ENCODE data around the gene ZNF436. TPM values are rescaled to one million over a fixed set of nuclear protein-coding genes. Genes with fewer than 3 reads are reported as not detected.
A peak's percentile ranks its signal among the peaks of the same experiment; 100 is the strongest.

Gene ZNF436
- total and polyA plus RNA-seq, 2 of the 13 experiments (the other 11 are each of a cell fraction or from before 2014, with no cell fraction given), result 4.3 to 9.9 TPM

DNA sequence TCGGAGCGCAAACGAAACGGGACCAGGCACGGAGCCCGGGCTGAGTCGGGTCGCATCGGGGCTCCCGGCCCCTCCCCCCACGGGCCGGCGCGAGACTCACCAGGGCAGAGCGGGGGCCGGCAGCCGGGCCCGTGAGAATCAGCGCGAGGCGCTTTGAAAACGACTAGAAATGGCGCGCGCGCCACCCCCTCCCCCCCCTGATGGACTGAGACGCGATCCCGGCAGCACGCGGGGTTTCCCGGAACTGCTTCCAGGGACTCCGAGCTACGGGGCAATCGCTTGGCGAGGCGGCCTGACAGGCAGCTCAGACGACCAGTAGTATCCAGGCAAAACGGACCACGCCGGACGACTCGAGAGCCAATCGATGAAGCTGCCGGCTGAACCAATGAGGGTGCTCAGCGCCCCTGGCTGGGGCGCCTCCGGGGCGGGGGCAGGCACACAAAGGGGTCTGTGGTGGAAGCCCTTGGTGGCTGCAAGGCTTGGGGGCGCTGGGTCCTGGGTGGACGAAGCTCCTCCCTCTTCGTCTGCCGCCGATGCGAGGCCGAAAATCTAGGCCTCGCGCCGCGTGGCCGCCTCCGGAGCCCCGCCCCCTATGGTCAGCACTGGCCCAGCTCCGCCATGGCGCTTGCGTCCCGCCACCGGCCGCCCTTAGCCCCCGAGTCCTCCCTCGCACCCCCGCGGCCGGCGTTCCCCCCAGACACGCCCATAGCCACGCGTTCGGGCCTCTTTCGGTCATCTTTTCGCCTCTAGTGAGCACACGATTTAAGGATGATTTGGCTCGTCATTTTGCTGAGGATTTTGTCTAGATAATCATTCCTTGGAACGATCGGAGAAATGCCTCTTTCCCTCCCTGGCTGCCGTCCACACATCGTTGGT is 25.3 kb downstream of the ZNF436 start, which contains the start of gene HNRNPR (continued):
- TF ChIP-seq, protein P1, sequence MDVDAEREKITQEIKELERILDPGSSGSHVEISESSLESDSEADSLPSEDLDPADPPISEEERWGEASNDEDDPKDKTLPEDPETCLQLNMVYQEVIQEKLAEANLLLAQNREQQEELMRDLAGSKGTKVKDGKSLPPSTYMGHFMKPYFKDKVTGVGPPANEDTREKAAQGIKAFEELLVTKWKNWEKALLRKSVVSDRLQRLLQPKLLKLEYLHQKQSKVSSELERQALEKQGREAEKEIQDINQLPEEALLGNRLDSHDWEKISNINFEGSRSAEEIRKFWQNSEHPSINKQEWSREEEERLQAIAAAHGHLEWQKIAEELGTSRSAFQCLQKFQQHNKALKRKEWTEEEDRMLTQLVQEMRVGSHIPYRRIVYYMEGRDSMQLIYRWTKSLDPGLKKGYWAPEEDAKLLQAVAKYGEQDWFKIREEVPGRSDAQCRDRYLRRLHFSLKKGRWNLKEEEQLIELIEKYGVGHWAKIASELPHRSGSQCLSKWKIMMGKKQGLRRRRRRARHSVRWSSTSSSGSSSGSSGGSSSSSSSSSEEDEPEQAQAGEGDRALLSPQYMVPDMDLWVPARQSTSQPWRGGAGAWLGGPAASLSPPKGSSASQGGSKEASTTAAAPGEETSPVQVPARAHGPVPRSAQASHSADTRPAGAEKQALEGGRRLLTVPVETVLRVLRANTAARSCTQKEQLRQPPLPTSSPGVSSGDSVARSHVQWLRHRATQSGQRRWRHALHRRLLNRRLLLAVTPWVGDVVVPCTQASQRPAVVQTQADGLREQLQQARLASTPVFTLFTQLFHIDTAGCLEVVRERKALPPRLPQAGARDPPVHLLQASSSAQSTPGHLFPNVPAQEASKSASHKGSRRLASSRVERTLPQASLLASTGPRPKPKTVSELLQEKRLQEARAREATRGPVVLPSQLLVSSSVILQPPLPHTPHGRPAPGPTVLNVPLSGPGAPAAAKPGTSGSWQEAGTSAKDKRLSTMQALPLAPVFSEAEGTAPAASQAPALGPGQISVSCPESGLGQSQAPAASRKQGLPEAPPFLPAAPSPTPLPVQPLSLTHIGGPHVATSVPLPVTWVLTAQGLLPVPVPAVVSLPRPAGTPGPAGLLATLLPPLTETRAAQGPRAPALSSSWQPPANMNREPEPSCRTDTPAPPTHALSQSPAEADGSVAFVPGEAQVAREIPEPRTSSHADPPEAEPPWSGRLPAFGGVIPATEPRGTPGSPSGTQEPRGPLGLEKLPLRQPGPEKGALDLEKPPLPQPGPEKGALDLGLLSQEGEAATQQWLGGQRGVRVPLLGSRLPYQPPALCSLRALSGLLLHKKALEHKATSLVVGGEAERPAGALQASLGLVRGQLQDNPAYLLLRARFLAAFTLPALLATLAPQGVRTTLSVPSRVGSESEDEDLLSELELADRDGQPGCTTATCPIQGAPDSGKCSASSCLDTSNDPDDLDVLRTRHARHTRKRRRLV (CRISPR knock-in tag; IDR thresholded peaks at IDR 0.05), result 0 out of 2 replicates have a peak, but pooled peaks have one; percentile 56
- TF ChIP-seq ZMYM2 (CRISPR knock-in tag; IDR thresholded peaks at IDR 0.05), result no peak
- TF ChIP-seq, protein P2, sequence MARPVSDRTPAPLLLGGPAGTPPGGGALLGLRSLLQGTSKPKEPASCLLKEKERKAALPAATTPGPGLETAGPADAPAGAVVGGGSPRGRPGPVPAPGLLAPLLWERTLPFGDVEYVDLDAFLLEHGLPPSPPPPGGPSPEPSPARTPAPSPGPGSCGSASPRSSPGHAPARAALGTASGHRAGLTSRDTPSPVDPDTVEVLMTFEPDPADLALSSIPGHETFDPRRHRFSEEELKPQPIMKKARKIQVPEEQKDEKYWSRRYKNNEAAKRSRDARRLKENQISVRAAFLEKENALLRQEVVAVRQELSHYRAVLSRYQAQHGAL (CRISPR knock-in tag; IDR thresholded peaks at IDR 0.05; ENCODE audit: not compliant biosample characterization), result no peak
- TF ChIP-seq NPAS2 (CRISPR knock-in tag; IDR thresholded peaks at IDR 0.05; ENCODE audit: borderline replicate concordance), result no peak
- no peak for TF ChIP-seq ZNF431 (CRISPR knock-in tag; IDR thresholded peaks at IDR 0.05; ENCODE audit: borderline replicate concordance, low read depth)
- peak; percentile 63 for TF ChIP-seq POGZ (CRISPR knock-in tag; IDR thresholded peaks at IDR 0.05)
- TF ChIP-seq, protein P3, sequence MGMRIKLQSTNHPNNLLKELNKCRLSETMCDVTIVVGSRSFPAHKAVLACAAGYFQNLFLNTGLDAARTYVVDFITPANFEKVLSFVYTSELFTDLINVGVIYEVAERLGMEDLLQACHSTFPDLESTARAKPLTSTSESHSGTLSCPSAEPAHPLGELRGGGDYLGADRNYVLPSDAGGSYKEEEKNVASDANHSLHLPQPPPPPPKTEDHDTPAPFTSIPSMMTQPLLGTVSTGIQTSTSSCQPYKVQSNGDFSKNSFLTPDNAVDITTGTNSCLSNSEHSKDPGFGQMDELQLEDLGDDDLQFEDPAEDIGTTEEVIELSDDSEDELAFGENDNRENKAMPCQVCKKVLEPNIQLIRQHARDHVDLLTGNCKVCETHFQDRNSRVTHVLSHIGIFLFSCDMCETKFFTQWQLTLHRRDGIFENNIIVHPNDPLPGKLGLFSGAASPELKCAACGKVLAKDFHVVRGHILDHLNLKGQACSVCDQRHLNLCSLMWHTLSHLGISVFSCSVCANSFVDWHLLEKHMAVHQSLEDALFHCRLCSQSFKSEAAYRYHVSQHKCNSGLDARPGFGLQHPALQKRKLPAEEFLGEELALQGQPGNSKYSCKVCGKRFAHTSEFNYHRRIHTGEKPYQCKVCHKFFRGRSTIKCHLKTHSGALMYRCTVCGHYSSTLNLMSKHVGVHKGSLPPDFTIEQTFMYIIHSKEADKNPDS (CRISPR knock-in tag; IDR thresholded peaks at IDR 0.05), result 0 out of 2 replicates have a peak, but pooled peaks have one; percentile 25
- peak; percentile 73 for TF ChIP-seq SNAPC2 (CRISPR knock-in tag; IDR thresholded peaks at IDR 0.05)
- no peak for TF ChIP-seq RORA (CRISPR knock-in tag; IDR thresholded peaks at IDR 0.05)
- TF ChIP-seq ELF1 (CRISPR knock-in tag; IDR thresholded peaks at IDR 0.05), result peak; percentile 85
- TF ChIP-seq, protein P4, sequence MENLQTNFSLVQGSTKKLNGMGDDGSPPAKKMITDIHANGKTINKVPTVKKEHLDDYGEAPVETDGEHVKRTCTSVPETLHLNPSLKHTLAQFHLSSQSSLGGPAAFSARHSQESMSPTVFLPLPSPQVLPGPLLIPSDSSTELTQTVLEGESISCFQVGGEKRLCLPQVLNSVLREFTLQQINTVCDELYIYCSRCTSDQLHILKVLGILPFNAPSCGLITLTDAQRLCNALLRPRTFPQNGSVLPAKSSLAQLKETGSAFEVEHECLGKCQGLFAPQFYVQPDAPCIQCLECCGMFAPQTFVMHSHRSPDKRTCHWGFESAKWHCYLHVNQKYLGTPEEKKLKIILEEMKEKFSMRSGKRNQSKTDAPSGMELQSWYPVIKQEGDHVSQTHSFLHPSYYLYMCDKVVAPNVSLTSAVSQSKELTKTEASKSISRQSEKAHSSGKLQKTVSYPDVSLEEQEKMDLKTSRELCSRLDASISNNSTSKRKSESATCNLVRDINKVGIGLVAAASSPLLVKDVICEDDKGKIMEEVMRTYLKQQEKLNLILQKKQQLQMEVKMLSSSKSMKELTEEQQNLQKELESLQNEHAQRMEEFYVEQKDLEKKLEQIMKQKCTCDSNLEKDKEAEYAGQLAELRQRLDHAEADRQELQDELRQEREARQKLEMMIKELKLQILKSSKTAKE (CRISPR knock-in tag; IDR thresholded peaks at IDR 0.05; ENCODE audit: borderline replicate concordance), result no peak
- TF ChIP-seq, protein P5, sequence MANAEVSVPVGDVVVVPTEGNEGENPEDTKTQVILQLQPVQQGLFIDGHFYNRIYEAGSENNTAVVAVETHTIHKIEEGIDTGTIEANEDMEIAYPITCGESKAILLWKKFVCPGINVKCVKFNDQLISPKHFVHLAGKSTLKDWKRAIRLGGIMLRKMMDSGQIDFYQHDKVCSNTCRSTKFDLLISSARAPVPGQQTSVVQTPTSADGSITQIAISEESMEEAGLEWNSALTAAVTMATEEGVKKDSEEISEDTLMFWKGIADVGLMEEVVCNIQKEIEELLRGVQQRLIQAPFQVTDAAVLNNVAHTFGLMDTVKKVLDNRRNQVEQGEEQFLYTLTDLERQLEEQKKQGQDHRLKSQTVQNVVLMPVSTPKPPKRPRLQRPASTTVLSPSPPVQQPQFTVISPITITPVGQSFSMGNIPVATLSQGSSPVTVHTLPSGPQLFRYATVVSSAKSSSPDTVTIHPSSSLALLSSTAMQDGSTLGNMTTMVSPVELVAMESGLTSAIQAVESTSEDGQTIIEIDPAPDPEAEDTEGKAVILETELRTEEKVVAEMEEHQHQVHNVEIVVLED (CRISPR knock-in tag; IDR thresholded peaks at IDR 0.05; ENCODE audit: borderline replicate concordance), result peak; percentile 72
- TF ChIP-seq, protein P6, sequence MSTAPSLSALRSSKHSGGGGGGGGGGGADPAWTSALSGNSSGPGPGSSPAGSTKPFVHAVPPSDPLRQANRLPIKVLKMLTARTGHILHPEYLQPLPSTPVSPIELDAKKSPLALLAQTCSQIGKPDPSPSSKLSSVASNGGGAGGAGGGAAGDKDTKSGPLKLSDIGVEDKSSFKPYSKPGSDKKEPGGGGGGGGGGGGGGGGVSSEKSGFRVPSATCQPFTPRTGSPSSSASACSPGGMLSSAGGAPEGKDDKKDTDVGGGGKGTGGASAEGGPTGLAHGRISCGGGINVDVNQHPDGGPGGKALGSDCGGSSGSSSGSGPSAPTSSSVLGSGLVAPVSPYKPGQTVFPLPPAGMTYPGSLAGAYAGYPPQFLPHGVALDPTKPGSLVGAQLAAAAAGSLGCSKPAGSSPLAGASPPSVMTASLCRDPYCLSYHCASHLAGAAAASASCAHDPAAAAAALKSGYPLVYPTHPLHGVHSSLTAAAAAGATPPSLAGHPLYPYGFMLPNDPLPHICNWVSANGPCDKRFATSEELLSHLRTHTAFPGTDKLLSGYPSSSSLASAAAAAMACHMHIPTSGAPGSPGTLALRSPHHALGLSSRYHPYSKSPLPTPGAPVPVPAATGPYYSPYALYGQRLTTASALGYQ (CRISPR knock-in tag; IDR thresholded peaks at IDR 0.05), result no peak

Data from HepG2 (cell line).